Type B pancreatic cell (in vitro differentiated cells): ENCODE results near the gene RNU1-4. TPM values are rescaled to one million over a fixed set of nuclear protein-coding genes. Genes with fewer than 3 reads are reported as not detected.
A peak's percentile ranks its signal among the peaks of the same experiment; 100 is the strongest.
"Not testable (repeated sequence)": the region's sequence is repeated elsewhere in the genome, so short reads cannot be mapped to it uniquely, and the experiment has no call there.

ENCODE experiments used
- DNase-seq: peaks from one replicate; pipeline ENCODE4 v3.0.0; 2021; ENCODE audit warnings: mixed read lengths; ENCODE audit not compliant: unreplicated experiment; ENCODE audit errors: extremely low spot score
- H3K27ac Mint-ChIP-seq: 2 replicates; pipeline ENCODE4 v1.8.0; 2021; ENCODE audit warnings: mild to moderate bottlenecking, mixed read lengths
- H3K27me3 Mint-ChIP-seq: 2 replicates; pipeline ENCODE4 v1.8.0; 2021; ENCODE audit warnings: mixed read lengths
- H3K36me3 Mint-ChIP-seq: 2 replicates; pipeline ENCODE4 v1.8.0; 2021; ENCODE audit warnings: mixed read lengths
- H3K4me1 Mint-ChIP-seq: one replicate; pipeline ENCODE4 v1.8.0; 2021; ENCODE audit warnings: mixed read lengths; ENCODE audit not compliant: unreplicated experiment
- H3K4me3 Mint-ChIP-seq: 2 replicates; pipeline ENCODE4 v1.8.0; 2021; ENCODE audit warnings: mild to moderate bottlenecking, mixed read lengths
- H3K9me3 Mint-ChIP-seq: 2 replicates; pipeline ENCODE4 v1.8.0; 2021; ENCODE audit warnings: mixed read lengths
- total RNA-seq: library from RNA; stranded (reverse); gene quantifications from 2 replicates; pipeline ENCODE4 v1.2.1, GENCODE V29; 2021; ENCODE audit warnings: low replicate concordance

Gene RNU1-4
- total RNA-seq, 1 donor from 2014 or later: 3,564 TPM

GRCh38 chr1:16776835-16777234, 36.5 kb downstream of the RNU1-4 start:
- H3K27ac Mint-ChIP-seq, H3K9me3 Mint-ChIP-seq, H3K36me3 Mint-ChIP-seq, H3K4me3 Mint-ChIP-seq, H3K4me1 Mint-ChIP-seq: not testable (repeated sequence)
- H3K27me3 Mint-ChIP-seq: peaks cover 21% of the 10 kb centered on the region
- peak; percentile 55 for DNase-seq

GRCh38 chr1:16777821-16778220, 37.5 kb downstream of the RNU1-4 start:
- H3K36me3 Mint-ChIP-seq, H3K9me3 Mint-ChIP-seq, H3K4me3 Mint-ChIP-seq, H3K27ac Mint-ChIP-seq, H3K4me1 Mint-ChIP-seq: not testable (repeated sequence)
- H3K27me3 Mint-ChIP-seq: peaks cover 27% of the 10 kb centered on the region
- DNase-seq: peak; percentile 72

- not testable (repeated sequence) for H3K4me3 Mint-ChIP-seq, H3K9me3 Mint-ChIP-seq, H3K36me3 Mint-ChIP-seq, H3K4me1 Mint-ChIP-seq
- Mint-ChIP-seq H3K27me3 (peaks cover 21% of the 10 kb centered on the region), H3K27ac (peak overlapping the region; percentile 5)
- DNase-seq: peak; percentile 66
These were observed 39.2 kb downstream of the RNU1-4 start for GRCh38 chr1:16779525-16779924.

- H3K27me3 Mint-ChIP-seq: peaks cover 21% of the 10 kb centered on the region
- H3K4me1 Mint-ChIP-seq, H3K9me3 Mint-ChIP-seq, H3K36me3 Mint-ChIP-seq, H3K4me3 Mint-ChIP-seq, H3K27ac Mint-ChIP-seq, DNase-seq: not testable (repeated sequence)
These were observed 40.7 kb downstream of the RNU1-4 start for GRCh38 chr1:16781033-16781432.

- DNase-seq, H3K4me3 Mint-ChIP-seq, H3K9me3 Mint-ChIP-seq, H3K27ac Mint-ChIP-seq, H3K4me1 Mint-ChIP-seq, H3K36me3 Mint-ChIP-seq: not testable (repeated sequence)
- H3K27me3 Mint-ChIP-seq: peaks cover 21% of the 10 kb centered on the region
These were observed 41.3 kb downstream of the RNU1-4 start for GRCh38 chr1:16781625-16782024.

- not testable (repeated sequence) for DNase-seq, H3K36me3 Mint-ChIP-seq, H3K4me1 Mint-ChIP-seq, H3K4me3 Mint-ChIP-seq, H3K9me3 Mint-ChIP-seq, H3K27ac Mint-ChIP-seq
- H3K27me3 Mint-ChIP-seq: peaks cover 12% of the 10 kb centered on the region
These were observed 44.6 kb downstream of the RNU1-4 start for GRCh38 chr1:16784955-16785354.

- peak; percentile 67 for DNase-seq
These were observed 46.0 kb downstream of the RNU1-4 start for GRCh38 chr1:16786362-16786761.

GRCh38 chr1:16787175-16787574, 46.9 kb downstream of the RNU1-4 start:
- not testable (repeated sequence) for H3K27me3 Mint-ChIP-seq, H3K27ac Mint-ChIP-seq, H3K4me1 Mint-ChIP-seq, H3K9me3 Mint-ChIP-seq, H3K4me3 Mint-ChIP-seq, DNase-seq, H3K36me3 Mint-ChIP-seq

More at GRCh38 chr1:16786362-16786761, 46.0 kb downstream of the RNU1-4 start:
- H3K27ac Mint-ChIP-seq, H3K4me1 Mint-ChIP-seq, H3K9me3 Mint-ChIP-seq, H3K36me3 Mint-ChIP-seq, H3K27me3 Mint-ChIP-seq, H3K4me3 Mint-ChIP-seq: not testable (repeated sequence)

GRCh38 chr1:16787711-16788110, 47.4 kb downstream of the RNU1-4 start:
- not testable (repeated sequence) for H3K27ac Mint-ChIP-seq, H3K36me3 Mint-ChIP-seq, H3K27me3 Mint-ChIP-seq, DNase-seq, H3K9me3 Mint-ChIP-seq, H3K4me3 Mint-ChIP-seq, H3K4me1 Mint-ChIP-seq

Other genes with a start within 250 kb of the RNU1-4 start
- gene RNU1-1, start 226.2 kb upstream of the RNU1-4 start, total RNA-seq: 2,993 and 3,564 TPM in 2 replicates
- 39.1 and 97.5 TPM in 2 replicates for gene NBPF1, start 127.0 kb upstream of the RNU1-4 start, total RNA-seq
- gene RNU1-3, start 73.6 kb upstream of the RNU1-4 start, total RNA-seq: 2,993 and 3,564 TPM in 2 replicates
- gene RNU1-2, start 155.5 kb downstream of the RNU1-4 start, total RNA-seq: 2,993 and 3,564 TPM in 2 replicates
- gene CROCC, start 181.4 kb downstream of the RNU1-4 start, total RNA-seq: 23.5 and 40.1 TPM in 2 replicates
- 112 and 158 TPM in 2 replicates for gene MFAP2, start 240.1 kb downstream of the RNU1-4 start, total RNA-seq